HEK293 (cell line): ENCODE data around the gene HRG.
"Not testable (repeated sequence)": the region's sequence is repeated elsewhere in the genome, so short reads cannot be mapped to it uniquely, and the experiment has no call there.

Source experiments
- CTCF ChIA-PET: fragments of 350-600 bp; formaldehyde crosslinking; extraction: SDS; loops from one replicate; lab custom pipeline; 2021; ENCODE audit warnings: antibody characterized with exemption; lab: Yijun Ruan, JAX
- POLR2A ChIA-PET: fragments of 300-600 bp; formaldehyde crosslinking; extraction: SDS; loops from one replicate; lab custom pipeline; 2020; ENCODE audit warnings: antibody characterized with exemption, inconsistent platforms; lab: Yijun Ruan, JAX
- H3K27ac ChIP-seq: fragments of 200-500 bp; sonication (Bioruptor generic); 2 replicates; pipeline ENCODE4 v1.5.1; 2014; ENCODE audit warnings: low read depth, low read length, control low read depth, inconsistent platforms; ENCODE audit errors: extremely low read depth
- H3K36me3 ChIP-seq, 2 experiments: fragments of 200-500 bp in 1 of 2; sonication (Bioruptor generic) in 1 of 2; 1 replicate in 1 of 2; 2 replicates in 1 of 2; pipeline ENCODE4 v1.5.1; 2014 to 2017; ENCODE audit warnings: inconsistent platforms in 2 of 2, low read length in 2 of 2; ENCODE audit not compliant: control insufficient read depth in 2 of 2, insufficient read depth in 1 of 2
- H3K4me1 ChIP-seq: fragments of 200-500 bp; sonication (Bioruptor generic); 2 replicates; pipeline ENCODE4 v1.5.1; 2014; ENCODE audit warnings: mild to moderate bottlenecking, low read length, inconsistent platforms; ENCODE audit not compliant: control insufficient read depth, insufficient read depth
- H3K4me3 ChIP-seq: 2 replicates; pipeline ENCODE4 v1.5.1; 2011; ENCODE audit warnings: low read depth, mild to moderate bottlenecking, control low read depth, low read length, moderate library complexity
- H3K9me3 ChIP-seq: fragments of 200-500 bp; sonication (Bioruptor generic); 2 replicates; pipeline ENCODE4 v1.5.1; 2014; ENCODE audit warnings: low read depth, low read length, inconsistent platforms; ENCODE audit not compliant: control insufficient read depth, insufficient read depth
- KLF1 ChIP-seq: fragments of 450-650 bp; formaldehyde crosslinking; IDR thresholded peaks from 2 replicates; pipeline ENCODE4 v1.5.1; 2016; ENCODE audit warnings: missing biosample characterization, missing genetic modification characterization
- OVOL3 ChIP-seq: fragments of 450-650 bp; formaldehyde crosslinking; IDR thresholded peaks from 2 replicates; pipeline ENCODE4 v1.5.1; 2016; ENCODE audit warnings: missing biosample characterization, missing genetic modification characterization
- PBX3 ChIP-seq: sonication (generic); formaldehyde crosslinking; IDR thresholded peaks from 2 replicates; pipeline ENCODE4 v1.8.1; 2022; ENCODE audit warnings: mild to moderate bottlenecking, moderate library complexity, missing genetic modification reagents
- SP3 ChIP-seq: fragments of 450-650 bp; formaldehyde crosslinking; IDR thresholded peaks from 2 replicates; pipeline ENCODE4 v1.5.1; 2016; ENCODE audit warnings: missing biosample characterization, missing genetic modification characterization
- ZNF311 ChIP-seq: fragments of 450-650 bp; formaldehyde crosslinking; IDR thresholded peaks from 2 replicates; pipeline ENCODE4 v1.5.1; 2017; ENCODE audit warnings: missing biosample characterization, missing genetic modification characterization, borderline replicate concordance
- ZNF335 ChIP-seq: fragments of 450-650 bp; formaldehyde crosslinking; conservative IDR thresholded peaks from 2 replicates; pipeline ENCODE4 v1.5.1; 2016; ENCODE audit warnings: missing biosample characterization, missing genetic modification characterization
- ZNF394 ChIP-seq: fragments of 450-650 bp; formaldehyde crosslinking; IDR thresholded peaks from 2 replicates; pipeline ENCODE4 v1.5.1; 2016; ENCODE audit warnings: missing biosample characterization, missing genetic modification characterization, mild to moderate bottlenecking, moderate library complexity, borderline replicate concordance
- ZNF514 ChIP-seq: fragments of 450-650 bp; formaldehyde crosslinking; IDR thresholded peaks from 2 replicates; pipeline ENCODE4 v1.5.1; 2016; ENCODE audit warnings: missing biosample characterization, missing genetic modification characterization
- ZNF521 ChIP-seq: fragments of 450-650 bp; formaldehyde crosslinking; IDR thresholded peaks from 2 replicates; pipeline ENCODE4 v1.5.1; 2017; ENCODE audit warnings: missing biosample characterization, mild to moderate bottlenecking, missing genetic modification characterization
- ZNF571 ChIP-seq: fragments of 450-650 bp; formaldehyde crosslinking; IDR thresholded peaks from 2 replicates; pipeline ENCODE4 v1.5.0; 2017; ENCODE audit warnings: missing biosample characterization, missing genetic modification characterization
- ZNF701 ChIP-seq: fragments of 450-650 bp; formaldehyde crosslinking; IDR thresholded peaks from 2 replicates; pipeline ENCODE4 v1.5.1; 2016; ENCODE audit warnings: missing biosample characterization, missing genetic modification characterization
- ZNF791 ChIP-seq: fragments of 450-650 bp; formaldehyde crosslinking; IDR thresholded peaks from 2 replicates; pipeline ENCODE4 v1.5.1; 2016; ENCODE audit warnings: missing biosample characterization, missing genetic modification characterization
- ZSCAN23 ChIP-seq: fragments of 450-650 bp; formaldehyde crosslinking; IDR thresholded peaks from 2 replicates; pipeline ENCODE4 v1.5.1; 2016; ENCODE audit warnings: missing biosample characterization, missing genetic modification characterization
- TF ChIP-seq, protein P1 (sequence below): fragments of 450-650 bp; formaldehyde crosslinking; IDR thresholded peaks from 2 replicates; pipeline ENCODE4 v1.5.1; 2016; ENCODE audit warnings: missing biosample characterization, missing genetic modification characterization
- TF ChIP-seq, protein P2 (sequence below): fragments of 450-650 bp; formaldehyde crosslinking; IDR thresholded peaks from 2 replicates; pipeline ENCODE4 v1.5.1; 2017; ENCODE audit warnings: missing biosample characterization, missing genetic modification characterization

Gene HRG

DNA sequence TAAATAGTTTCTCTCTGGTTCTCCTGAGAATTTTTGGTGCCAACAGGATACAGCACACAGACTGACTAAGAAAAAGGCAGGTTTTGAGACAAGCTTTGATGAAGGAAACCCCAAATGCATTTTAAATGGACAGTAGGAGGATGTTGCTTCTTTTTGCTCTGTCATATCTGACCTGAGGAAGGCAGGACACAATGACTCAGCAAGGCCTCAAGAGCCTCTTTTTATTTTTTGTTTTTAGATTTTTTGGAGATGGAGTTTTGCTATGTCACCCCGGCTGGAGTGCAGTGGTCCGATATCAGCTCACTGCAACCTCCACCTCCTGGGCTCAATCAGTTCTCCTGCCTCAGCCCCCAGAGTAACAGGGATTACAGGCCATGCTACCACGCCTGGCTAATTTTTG is 34.5 kb downstream of the HRG start (continued):
- TF ChIP-seq PBX3 (CRISPR knock-in tag) = no peak

GRCh38 chr3:186702451-186702850 is 36.6 kb downstream of the HRG start:
- H3K4me1 ChIP-seq, H3K27ac ChIP-seq, POLR2A ChIA-PET, H3K9me3 ChIP-seq, H3K36me3 ChIP-seq, CTCF ChIA-PET, H3K4me3 ChIP-seq: not testable (repeated sequence)

DNA sequence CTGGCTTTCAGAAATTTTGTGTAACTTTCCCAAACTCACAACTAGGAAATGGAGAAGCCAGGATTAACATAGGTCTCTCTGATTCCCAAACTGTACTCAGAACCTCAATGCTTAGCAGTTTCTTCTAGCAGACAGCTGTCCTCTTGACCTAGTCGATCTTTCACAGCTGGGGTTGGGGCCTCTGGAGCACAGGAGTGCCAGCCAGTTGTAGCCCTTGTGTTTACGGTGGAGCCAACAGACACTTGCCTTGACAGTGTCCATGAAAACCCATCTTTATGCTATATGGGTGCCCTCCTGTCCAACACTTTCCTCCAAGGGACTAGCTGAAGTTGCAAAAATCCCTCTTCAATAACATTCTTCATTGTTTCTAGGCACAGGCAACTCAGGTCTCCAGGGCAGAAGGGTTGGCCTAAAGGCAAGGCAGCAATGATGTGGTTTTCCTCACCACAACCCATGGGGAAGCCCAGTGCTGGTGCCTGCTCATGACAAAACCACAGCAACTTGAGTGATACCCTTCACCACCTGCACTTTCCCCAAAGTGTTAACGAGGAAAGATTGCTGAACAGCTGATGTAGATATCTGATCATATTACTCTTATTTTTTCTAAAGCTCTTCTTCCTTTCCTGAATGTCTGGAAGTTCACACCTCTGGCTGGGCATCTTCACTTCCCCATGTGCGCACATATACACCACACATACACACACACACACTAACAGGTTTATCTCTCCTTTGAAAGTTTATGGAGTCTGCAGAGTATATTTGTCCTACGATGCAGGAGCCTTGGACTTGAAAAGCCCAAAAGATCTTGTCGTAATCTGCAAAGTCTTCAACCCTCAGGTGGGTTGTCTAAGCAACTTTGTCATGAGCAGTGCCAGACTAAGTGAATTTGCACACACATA is 40.3 kb downstream of the HRG start:
- Histone ChIP-seq H3K36me3 (no peaks in the 10 kb centered on the region), H3K4me3 (no peak overlapping the region), H3K9me3 (no peaks in the 10 kb centered on the region), H3K27ac (no peak overlapping the region), H3K4me1 (no peaks in the 10 kb centered on the region)
- TF ChIP-seq SP3 (tag by site-specific recombination) (no peak), ZNF311 (no peak), ZSCAN23 (tag by site-specific recombination) (no peak), OVOL3 (tag by site-specific recombination) (no peak), ZNF394 (tag by site-specific recombination) (no peak), ZNF521 (no peak), ZNF571 (tag by site-specific recombination) (no peak), ZNF335 (tag by site-specific recombination) (no peak), ZNF791 (no peak), KLF1 (tag by site-specific recombination) (no peak), ZNF514 (tag by site-specific recombination) (no peak), ZNF701 (no peak)
- TF ChIP-seq, protein P1, sequence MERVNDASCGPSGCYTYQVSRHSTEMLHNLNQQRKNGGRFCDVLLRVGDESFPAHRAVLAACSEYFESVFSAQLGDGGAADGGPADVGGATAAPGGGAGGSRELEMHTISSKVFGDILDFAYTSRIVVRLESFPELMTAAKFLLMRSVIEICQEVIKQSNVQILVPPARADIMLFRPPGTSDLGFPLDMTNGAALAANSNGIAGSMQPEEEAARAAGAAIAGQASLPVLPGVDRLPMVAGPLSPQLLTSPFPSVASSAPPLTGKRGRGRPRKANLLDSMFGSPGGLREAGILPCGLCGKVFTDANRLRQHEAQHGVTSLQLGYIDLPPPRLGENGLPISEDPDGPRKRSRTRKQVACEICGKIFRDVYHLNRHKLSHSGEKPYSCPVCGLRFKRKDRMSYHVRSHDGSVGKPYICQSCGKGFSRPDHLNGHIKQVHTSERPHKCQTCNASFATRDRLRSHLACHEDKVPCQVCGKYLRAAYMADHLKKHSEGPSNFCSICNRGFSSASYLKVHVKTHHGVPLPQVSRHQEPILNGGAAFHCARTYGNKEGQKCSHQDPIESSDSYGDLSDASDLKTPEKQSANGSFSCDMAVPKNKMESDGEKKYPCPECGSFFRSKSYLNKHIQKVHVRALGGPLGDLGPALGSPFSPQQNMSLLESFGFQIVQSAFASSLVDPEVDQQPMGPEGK (tag by site-specific recombination) = no peak
- TF ChIP-seq, protein P2, sequence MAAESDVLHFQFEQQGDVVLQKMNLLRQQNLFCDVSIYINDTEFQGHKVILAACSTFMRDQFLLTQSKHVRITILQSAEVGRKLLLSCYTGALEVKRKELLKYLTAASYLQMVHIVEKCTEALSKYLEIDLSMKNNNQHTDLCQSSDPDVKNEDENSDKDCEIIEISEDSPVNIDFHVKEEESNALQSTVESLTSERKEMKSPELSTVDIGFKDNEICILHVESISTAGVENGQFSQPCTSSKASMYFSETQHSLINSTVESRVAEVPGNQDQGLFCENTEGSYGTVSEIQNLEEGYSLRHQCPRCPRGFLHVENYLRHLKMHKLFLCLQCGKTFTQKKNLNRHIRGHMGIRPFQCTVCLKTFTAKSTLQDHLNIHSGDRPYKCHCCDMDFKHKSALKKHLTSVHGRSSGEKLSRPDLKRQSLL = no peak
- CTCF ChIA-PET = no interaction called here
- POLR2A ChIA-PET = no interaction called here
